ENCODE data around the gene MYCBP2.

DNA sequence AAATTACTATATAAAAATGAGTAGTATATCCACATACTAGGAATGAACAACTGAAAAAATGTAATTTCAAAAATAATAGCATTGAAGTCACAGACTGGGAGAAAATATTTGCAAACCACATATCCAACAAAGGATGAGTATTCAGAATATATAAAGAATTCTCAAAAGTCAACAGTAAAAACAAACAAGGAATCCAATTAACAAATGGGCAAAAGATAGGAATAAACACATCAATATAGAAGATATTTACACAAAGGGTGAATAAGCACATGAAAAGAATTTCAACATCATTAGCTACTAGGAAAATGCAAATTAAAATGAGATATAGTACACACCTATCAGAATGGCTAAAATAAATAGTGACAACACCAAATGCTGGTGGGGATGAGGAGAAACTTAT lies 37.0 kb downstream of the MYCBP2 start:
- TF ChIP-seq CTCF (IDR thresholded peaks at IDR 0.05): no peak
- no peak for TF ChIP-seq POLR2A (IDR thresholded peaks at IDR 0.05)
